A549 (cell line): ENCODE data around the gene SOCS7. TPM values are rescaled to one million over a fixed set of nuclear protein-coding genes. Genes with fewer than 3 reads are reported as not detected.

Experiments used
- ATAC-seq, 2 experiments: fragments of 200-7000 bp in 1 of 2; fragments of >200 bp in 1 of 2; cut with Nextera tagmentation in 1 of 2; cut with Tn5 transposase in 1 of 2; 3 replicates each; pipeline versions ENCODE4 v1.8.0 to v1.9.1; 2018 to 2020; ENCODE audit warnings: mild to moderate bottlenecking in 1 of 2, moderate library complexity in 1 of 2
- CTCF ChIA-PET: fragments of 300-600 bp; sonication (Branson Sonifier 250); formaldehyde crosslinking; extraction: SDS; loops from one replicate; lab custom pipeline; 2021; ENCODE audit warnings: antibody characterized with exemption, inconsistent platforms; lab: Yijun Ruan, JAX
- POLR2A ChIA-PET: fragments of 350-600 bp; formaldehyde crosslinking; extraction: SDS; loops from one replicate; lab custom pipeline; 2021; ENCODE audit warnings: antibody characterized with exemption, inconsistent platforms; lab: Yijun Ruan, JAX
- DNase-seq, 2 experiments: peaks; one replicate each; pipeline versions ENCODE4 v3.0.0 to v3.0.0-alpha.2; 2011 to 2016; ENCODE audit warnings: low read depth in 1 of 2, low spot score in 1 of 2
- FAIRE-seq: peaks from 2 replicates; lab custom pipeline; 2011; peaks lifted over from hg19 to GRCh38; lab: Jason Lieb, UNC
- H3K27ac ChIP-seq, 2 experiments: fragments of >200 bp; sonication (Bioruptor Twin); formaldehyde crosslinking; 3 replicates each; pipeline ENCODE4 v1.5.1; 2016 to 2017
- H3K4me1 ChIP-seq: fragments of >200 bp; sonication (Bioruptor Twin); formaldehyde crosslinking; 3 replicates; pipeline ENCODE4 v1.6.1; 2016
- H3K4me2 ChIP-seq: fragments of >200 bp; sonication (Bioruptor Twin); formaldehyde crosslinking; 3 replicates; pipeline ENCODE4 v1.6.1; 2016
- H3K4me3 ChIP-seq: fragments of >200 bp; sonication (Bioruptor Twin); formaldehyde crosslinking; 3 replicates; pipeline ENCODE4 v1.5.1; 2016
- H3K9me3 ChIP-seq: fragments of >200 bp; sonication (Bioruptor Twin); formaldehyde crosslinking; 3 replicates; pipeline ENCODE4 v1.6.1; 2016
- BCL3 ChIP-seq: fragments of >200 bp; sonication (Bioruptor Twin); formaldehyde crosslinking; IDR thresholded peaks from 3 replicates; pipeline ENCODE4 v1.6.1; 2016
- CBX2 ChIP-seq: fragments of 200-600 bp; sonication (generic); IDR thresholded peaks from 2 replicates; pipeline ENCODE4 v1.6.1; 2016; ENCODE audit warnings: low read depth, mild to moderate bottlenecking, borderline replicate concordance
- CEBPB ChIP-seq, 2 experiments: fragments of >200 bp in 1 of 2; sonication (Bioruptor Twin) in 1 of 2; formaldehyde crosslinking in 1 of 2; IDR thresholded peaks; 2 replicates each; pipeline ENCODE4 v1.6.1; 2012 to 2016
- E2F6 ChIP-seq: IDR thresholded peaks from 2 replicates; pipeline ENCODE4 v1.6.1; 2012; ENCODE audit warnings: low read depth, borderline replicate concordance
- EHMT2 ChIP-seq: fragments of 200-600 bp; sonication (generic); IDR thresholded peaks from 2 replicates; pipeline ENCODE4 v1.6.1; 2016; ENCODE audit warnings: antibody characterized with exemption, low read depth, mild to moderate bottlenecking, moderate library complexity
- FOSB ChIP-seq: fragments of 250-450 bp; sonication (Bioruptor Pico); IDR thresholded peaks from 2 replicates; pipeline ENCODE4 v1.5.0; 2020; ENCODE audit warnings: mild to moderate bottlenecking, moderate library complexity
- FOSL2 ChIP-seq, 2 experiments: fragments of 450-650 bp in 1 of 2; fragments of >200 bp in 1 of 2; sonication (Bioruptor Twin) in 1 of 2; formaldehyde crosslinking; IDR thresholded peaks; 2 replicates each; pipeline versions ENCODE4 v1.5.0 to v1.6.1; 2016 to 2020; ENCODE audit warnings: mild to moderate bottlenecking in 1 of 2, moderate library complexity in 1 of 2
- HOXB13 ChIP-seq: fragments of 250-450 bp; sonication (Bioruptor Pico); IDR thresholded peaks from 2 replicates; pipeline ENCODE4 v1.5.0; 2020; ENCODE audit warnings: low read depth, mild to moderate bottlenecking, moderate library complexity
- HOXB5 ChIP-seq: fragments of 250-450 bp; sonication (Bioruptor Pico); IDR thresholded peaks from 2 replicates; pipeline ENCODE4 v1.5.0; 2020; ENCODE audit warnings: mild to moderate bottlenecking, moderate library complexity
- JUN ChIP-seq, 2 experiments: fragments of >200 bp; sonication (Bioruptor Twin); formaldehyde crosslinking; IDR thresholded peaks; 2 replicates in 1 of 2; 3 replicates in 1 of 2; pipeline ENCODE4 v1.6.1; 2016 to 2017
- MAFK ChIP-seq: fragments of 450-650 bp; IDR thresholded peaks from 2 replicates; pipeline ENCODE4 v1.6.1; 2014; ENCODE audit not compliant: partially characterized antibody
- MAX ChIP-seq: IDR thresholded peaks from 2 replicates; pipeline ENCODE4 v1.6.1; 2012
- RARB ChIP-seq: fragments of 250-450 bp; sonication (Bioruptor Pico); IDR thresholded peaks from 2 replicates; pipeline ENCODE4 v1.8.0; 2021; ENCODE audit warnings: mild to moderate bottlenecking, moderate library complexity
- REST ChIP-seq: fragments of 200-600 bp; sonication (generic); IDR thresholded peaks from 2 replicates; pipeline ENCODE4 v1.6.1; 2016; ENCODE audit warnings: antibody characterized with exemption, mild to moderate bottlenecking, moderate library complexity
- RFX5 ChIP-seq: fragments of 450-650 bp; IDR thresholded peaks from 2 replicates; pipeline ENCODE4 v1.7.1; 2014; ENCODE audit warnings: antibody characterized with exemption, mild to moderate bottlenecking, moderate library complexity
- RNF2 ChIP-seq: fragments of 200-600 bp; sonication (generic); IDR thresholded peaks from 2 replicates; pipeline ENCODE4 v1.6.1; 2016; ENCODE audit warnings: low read depth, mild to moderate bottlenecking, antibody characterized with exemption, moderate library complexity, borderline replicate concordance
- TP53 ChIP-seq: fragments of 250-450 bp; sonication (Bioruptor Pico); IDR thresholded peaks from 2 replicates; pipeline ENCODE4 v1.5.0; 2021; ENCODE audit warnings: mild to moderate bottlenecking, moderate library complexity
- ZC3H11A ChIP-seq: fragments of 450-650 bp; IDR thresholded peaks from 2 replicates; pipeline ENCODE4 v1.6.1; 2014; ENCODE audit warnings: antibody characterized with exemption, mild to moderate bottlenecking
- ZNF302 ChIP-seq: fragments of 250-450 bp; sonication (Bioruptor Pico); IDR thresholded peaks from 2 replicates; pipeline ENCODE4 v1.9.0; 2021; ENCODE audit warnings: inconsistent platforms, mild to moderate bottlenecking, moderate library complexity
- WGBS: methylation state at CpG from one replicate; pipeline ENCODE4 v1.1.6; 2017; ENCODE audit errors: missing lambda C conversion rate; 5-methylcytosine and 5-hydroxymethylcytosine counted together
- polyA plus RNA-seq, 4 experiments: library from polyadenylated mRNA; depleted of rRNA in 3 of 4; stranded (reverse); fragments of >200 nt; fragmentation: RNase III in 1 of 4; extraction: RNeasy Plus Mini Kit Qiagen cat#74134 plus additional on column Dnase treatment in 1 of 4; gene quantifications; 2 replicates in 3 of 4; 3 replicates in 1 of 4; pipeline ENCODE4 v1.2.3, GENCODE V29; 2011 to 2017

The SOCS7 gene
- polyA plus RNA-seq, 2 of the 4 experiments (the other 2 are of a cell fraction): 14.4 to 20.6 TPM

- no peak for FAIRE-seq
- ChIA-PET CTCF (interaction anchor here (1.0 to 12.7 kb wide), 12 partner anchors 7 to 246 kb away, joined by 3 to 173 read pairs (median 24); no protein-coding TSS in a partner anchor), POLR2A (no interaction called here)
- Histone ChIP-seq H3K4me3 (no peak overlapping the region), H3K9me3 (no peaks in the 10 kb centered on the region), H3K4me1 (no peaks in the 10 kb centered on the region), H3K4me2 (no peak overlapping the region), H3K27ac (no peak overlapping the region)
- TF ChIP-seq ZC3H11A (no peak), BCL3 (no peak), MAX (no peak), RFX5 (no peak), CBX2 (no peak), TP53 (CRISPR knock-in tag) (no peak)
- 69% methylated on average over 14 of the region's 14 CpGs for WGBS
- no peak for DNase-seq
- ATAC-seq: no peak
These were observed 69.7 kb downstream of the SOCS7 start for GRCh38 chr17:38421171-38421841.

- POLR2A ChIA-PET: no interaction called here
- 65% methylated on average over 17 of the region's 17 CpGs for WGBS
- no peak for DNase-seq
- Histone ChIP-seq H3K4me3 (no peak overlapping the region), H3K4me2 (no peak overlapping the region), H3K4me1 (peaks cover 2% of the 10 kb centered on the region; the same call in 2 of the 3 replicates), H3K27ac (no peak overlapping the region), H3K9me3 (no peaks in the 10 kb centered on the region)
- FAIRE-seq: no peak
- ATAC-seq: no peak
- TF ChIP-seq HOXB13 (CRISPR knock-in tag) (no peak), FOSL2 (IDR thresholded peaks at IDR 0.05) (no peak), FOSL2 (CRISPR knock-in tag; IDR thresholded peaks at IDR 0.05) (no peak)
- CTCF ChIA-PET: interaction anchor here (0.7 to 12.7 kb wide), 18 partner anchors 8 to 245 kb away, joined by 3 to 173 read pairs (median 14); no protein-coding TSS in a partner anchor
These were observed 70.5 kb downstream of the SOCS7 start for GRCh38 chr17:38421871-38422827.

GRCh38 chr17:38424297-38424972, 72.8 kb downstream of the SOCS7 start:
- Histone ChIP-seq H3K27ac (no peak overlapping the region), H3K4me3 (no peak overlapping the region), H3K4me2 (no peak overlapping the region), H3K4me1 (peaks cover 13% of the 10 kb centered on the region), H3K9me3 (no peaks in the 10 kb centered on the region)
- FAIRE-seq (no peak), DNase-seq (no peak), ATAC-seq (no peak)
- ChIA-PET CTCF (interaction anchor here (0.6 to 12.7 kb wide), 42 partner anchors 8 to 256 kb away, joined by 3 to 173 read pairs (median 5); no protein-coding TSS in a partner anchor), POLR2A (no interaction called here)
- WGBS: 48% methylated on average over 6 of the region's 6 CpGs
- TF ChIP-seq JUN (IDR thresholded peaks at IDR 0.05) (no peak), FOSB (no peak), HOXB5 (CRISPR knock-in tag) (no peak), CEBPB (IDR thresholded peaks at IDR 0.05) (no peak)

- CTCF ChIA-PET: interaction anchor here (0.8 to 12.7 kb wide), 13 partner anchors 10 to 242 kb away, joined by 3 to 173 read pairs (median 18); no protein-coding TSS in a partner anchor
- TF ChIP-seq E2F6 (no peak), REST (no peak), RARB (CRISPR knock-in tag) (no peak), MAFK (no peak), RNF2 (no peak), ZNF302 (CRISPR knock-in tag) (no peak), EHMT2 (no peak)
- TF ChIP-seq, all 56 proteins: peak for 0
- POLR2A ChIA-PET: no interaction called here
- peaks cover 19% of the 10 kb centered on the region for H3K4me1 ChIP-seq
- DNase-seq (no peak), FAIRE-seq (no peak), ATAC-seq (no peak)
- H3K9me3 ChIP-seq: no peaks in the 10 kb centered on the region
- no peak overlapping the region for H3K4me3 ChIP-seq
- H3K27ac ChIP-seq: no peak overlapping the region
- 94% methylated on average over 13 of the region's 13 CpGs for WGBS
- H3K4me2 ChIP-seq: no peak overlapping the region
These were observed 73.4 kb downstream of the SOCS7 start for GRCh38 chr17:38425031-38425430.
